GM12878 (cell line): ENCODE results near the gene PAX5. TPM values are rescaled to one million over a fixed set of nuclear protein-coding genes. Genes with fewer than 3 reads are reported as not detected.

ENCODE experiments used
- ATAC-seq: fragments of 200-7000 bp; cut with Tn5 transposase; 3 replicates; pipeline ENCODE4 v1.9.1; 2020; ENCODE audit warnings: mild to moderate bottlenecking, moderate library complexity
- BruUV-seq: library from RNA; stranded (reverse); fragments of 400-500 nt; replicated peaks from 2 replicates; lab custom pipeline; 2021; lab: Mats Ljungman, UMichigan
- CTCF ChIA-PET: fragments of 300-600 bp; sonication (Branson Sonifier 250); formaldehyde crosslinking; extraction: SDS; loops from one replicate; lab custom pipeline; 2021; ENCODE audit warnings: inconsistent platforms; lab: Yijun Ruan, JAX
- POLR2A ChIA-PET: fragments of 350-600 bp; formaldehyde crosslinking; extraction: SDS; loops from one replicate; lab custom pipeline; 2021; ENCODE audit warnings: inconsistent platforms; lab: Charles Lee
- RAD21 ChIA-PET: fragments of 300-600 bp; sonication (Branson Sonifier 250); formaldehyde crosslinking; loops from one replicate; lab custom pipeline; 2023; ENCODE audit warnings: antibody characterized with exemption; ENCODE audit not compliant: unreplicated experiment; lab: Charles Lee
- SMC1A ChIA-PET: fragments of 300-600 bp; sonication (Branson Sonifier 250); formaldehyde crosslinking; loops from one replicate; lab custom pipeline; 2023; ENCODE audit not compliant: unreplicated experiment, uncharacterized antibody; lab: Charles Lee
- DNase-seq: peaks from one replicate; pipeline ENCODE4 v3.0.0-alpha.2; 2011; ENCODE audit warnings: low read depth, low spot score
- FAIRE-seq: peaks from 3 replicates; lab custom pipeline; 2011; peaks lifted over from hg19 to GRCh38; lab: Jason Lieb, UNC
- H2AFZ ChIP-seq: 2 replicates; pipeline ENCODE4 v1.6.0; 2011; ENCODE audit warnings: low read depth, low read length, control low read depth; ENCODE audit not compliant: control insufficient read depth
- H3K27ac ChIP-seq: 2 replicates; pipeline ENCODE4 v1.5.1; 2011; ENCODE audit warnings: control low read depth; ENCODE audit not compliant: control insufficient read depth, insufficient read depth
- H3K27me3 ChIP-seq, 2 experiments: replicated peaks in 1 of 2; 2 replicates each; pipeline versions ENCODE4 v1.6.0 to v1.6.1; 2011; ENCODE audit warnings: low read length in 1 of 2; ENCODE audit not compliant: control insufficient read depth in 2 of 2, insufficient read depth in 2 of 2
- H3K36me3 ChIP-seq, 2 experiments: 2 replicates each; pipeline ENCODE4 v1.5.1; 2011; ENCODE audit warnings: low read length in 1 of 2; ENCODE audit not compliant: control insufficient read depth in 2 of 2, insufficient read depth in 2 of 2
- H3K4me1 ChIP-seq: 2 replicates; pipeline ENCODE4 v1.6.1; 2011; ENCODE audit warnings: mild to moderate bottlenecking, low read length, moderate library complexity, mixed read lengths; ENCODE audit not compliant: control insufficient read depth, insufficient read depth
- H3K4me2 ChIP-seq: 2 replicates; pipeline ENCODE4 v1.6.0; 2011; ENCODE audit warnings: control low read depth; ENCODE audit not compliant: control insufficient read depth, insufficient read depth
- H3K4me3 ChIP-seq: fragments of 200-600 bp; sonication (generic); 2 replicates; pipeline ENCODE4 v1.5.1; 2016
- H3K79me2 ChIP-seq: 2 replicates; pipeline ENCODE4 v1.6.0; 2011; ENCODE audit warnings: low read length; ENCODE audit not compliant: control insufficient read depth, insufficient read depth
- H3K9ac ChIP-seq: 2 replicates; pipeline ENCODE4 v1.8.0; 2011; ENCODE audit warnings: low read length, control low read depth, mixed read lengths; ENCODE audit not compliant: control insufficient read depth, insufficient read depth
- H3K9me3 ChIP-seq: replicated peaks from 3 replicates; pipeline ENCODE4 v1.5.1; 2011; ENCODE audit warnings: mild to moderate bottlenecking, low read length; ENCODE audit not compliant: control insufficient read depth, insufficient read depth
- H4K20me1 ChIP-seq: 2 replicates; pipeline ENCODE4 v1.6.0; 2011; ENCODE audit not compliant: control insufficient read depth, insufficient read depth
- NFYB ChIP-seq: IDR thresholded peaks from 2 replicates; pipeline ENCODE4 v1.6.1; 2011; ENCODE audit warnings: low read depth, mild to moderate bottlenecking, low read length, improper control_type of control experiment, moderate library complexity; ENCODE audit not compliant: insufficient read depth
- TCF3 ChIP-seq: IDR thresholded peaks from 2 replicates; pipeline ENCODE4 v1.6.1; 2012; ENCODE audit warnings: low read depth, mild to moderate bottlenecking, low read length, borderline replicate concordance; ENCODE audit not compliant: insufficient read depth
- TCF7 ChIP-seq: IDR thresholded peaks from 2 replicates; pipeline ENCODE4 v1.6.1; 2014; ENCODE audit warnings: antibody characterized with exemption, borderline replicate concordance
- WGBS: methylation state at CpG from one replicate; pipeline ENCODE4 v1.1.6; 2016; ENCODE audit warnings: low lambda C conversion rate; ENCODE audit not compliant: insufficient replicate concordance, insufficient coverage; ENCODE audit errors: missing lambda C conversion rate; 5-methylcytosine and 5-hydroxymethylcytosine counted together
- in situ Hi-C: fragments of 300-500 bp; cut with MboI; formaldehyde crosslinking; loops from 9 replicates; pipeline ENCODE4 v1.14.3; 2018; ENCODE audit warnings: mixed read lengths
- intact Hi-C: fragments of 100-400 bp; cut with micrococcal nuclease; formaldehyde crosslinking; loops from one replicate; pipeline ENCODE4 v1.14.2; 2022; ENCODE audit not compliant: unreplicated experiment
- polyA plus RNA-seq, 11 experiments: library from polyadenylated mRNA; depleted of rRNA in 4 of 11; unstranded in 6 of 11; stranded (reverse) in 5 of 11; fragments of >200 nt; fragmentation: Nextera tagmentation in 4 of 11; fragmentation: Illumina TruSeq in 1 of 11; extraction: Ambion mirVana in 4 of 11; extraction: Trizol in 1 of 11; gene quantifications; 1 replicate in 1 of 11; 2 replicates in 10 of 11; pipeline versions ENCODE4 v1.2.1 to v1.2.3, GENCODE V29; 2011 to 2016; ENCODE audit warnings: inconsistent platforms in 2 of 11, missing spikeins in 2 of 11, low read depth in 1 of 11
- total RNA-seq, 4 experiments: library from RNA; depleted of rRNA in 3 of 4; stranded (reverse); fragments of >200 nt in 3 of 4; fragmentation: Illumina TruSeq in 1 of 4; extraction: Trizol in 1 of 4; gene quantifications; 2 replicates each; pipeline versions ENCODE4 v1.2.1 to v1.2.3, GENCODE V29; 2013 to 2021
- TF ChIP-seq, protein P1 (sequence below): IDR thresholded peaks from 2 replicates; pipeline ENCODE4 v1.6.1; 2011; ENCODE audit warnings: borderline replicate concordance, low read depth, mild to moderate bottlenecking, moderate library complexity, low read length; ENCODE audit not compliant: insufficient read depth, poor library complexity, severe bottlenecking
- TF ChIP-seq, protein P2 (sequence below): IDR thresholded peaks from 2 replicates; pipeline ENCODE4 v1.6.1; 2011; ENCODE audit warnings: mild to moderate bottlenecking, low read depth, low read length, moderate library complexity; ENCODE audit not compliant: insufficient replicate concordance

PAX5 gene
- total and polyA plus RNA-seq, 10 of the 15 experiments (the other 5 are each of a cell fraction or from before 2014, with no cell fraction given): 2.2 to 123 (median 31.9) TPM

DNA sequence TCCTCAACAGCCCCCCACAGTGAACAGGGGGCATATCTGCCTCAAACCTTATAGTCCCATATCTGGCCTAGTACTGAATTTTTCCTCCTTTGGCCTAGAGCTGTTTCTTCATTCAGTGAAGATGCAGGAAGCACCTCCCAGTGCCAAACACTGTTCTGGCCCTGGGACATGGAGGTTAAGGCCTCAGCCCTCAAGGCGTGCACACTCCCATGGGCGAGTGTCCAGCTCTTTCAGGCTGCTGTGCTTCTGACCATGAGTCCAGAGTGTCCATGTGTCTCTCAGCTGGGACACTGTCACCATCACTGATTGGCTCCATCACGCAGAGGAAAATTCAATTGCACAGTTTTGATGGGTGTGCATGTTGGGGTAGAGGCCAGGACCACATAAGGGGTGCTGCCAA is 151.5 kb downstream of the PAX5 start:
- CTCF ChIA-PET: interaction anchor here (2.4 kb wide), 1 partner anchor 9 kb away, joined by 7 read pairs; no protein-coding TSS in a partner anchor
- H4K20me1 ChIP-seq: 0 out of 2 replicates have a peak, but pooled peaks cover 3% of the 10 kb centered on the region
- no peaks in the 10 kb centered on the region for H3K27me3 ChIP-seq
- H3K4me1 ChIP-seq: peaks cover 28% of the 10 kb centered on the region
- intact Hi-C loops (no loop called here), in situ Hi-C loops (no loop called here)
- no peak overlapping the region for H3K27ac ChIP-seq
- SMC1A ChIA-PET: no interaction called here
- H3K9me3 ChIP-seq: no peaks in the 10 kb centered on the region; the same call in 2 of the 3 replicates
- H3K36me3 ChIP-seq: peaks cover 34 to 43% of the 10 kb centered on the region in 2 experiments
- no peak overlapping the region for H3K4me3 ChIP-seq
- H3K4me2 ChIP-seq: no peak overlapping the region
- no TSS peak for BruUV-seq
- no peak overlapping the region for H3K9ac ChIP-seq
- no peak for TF ChIP-seq NFYB
- H3K79me2 ChIP-seq: peaks cover 15% of the 10 kb centered on the region
- RAD21 ChIA-PET: no interaction called here
- no peak overlapping the region for H2AFZ ChIP-seq
- POLR2A ChIA-PET: interaction anchor here (0.8 kb wide), 1 partner anchor 21 kb away, joined by 3 read pairs; no protein-coding TSS in a partner anchor
- 100% methylated on average over 3 of the region's 3 CpGs for WGBS
- ATAC-seq (no peak), DNase-seq (no peak), FAIRE-seq (no peak)

DNA sequence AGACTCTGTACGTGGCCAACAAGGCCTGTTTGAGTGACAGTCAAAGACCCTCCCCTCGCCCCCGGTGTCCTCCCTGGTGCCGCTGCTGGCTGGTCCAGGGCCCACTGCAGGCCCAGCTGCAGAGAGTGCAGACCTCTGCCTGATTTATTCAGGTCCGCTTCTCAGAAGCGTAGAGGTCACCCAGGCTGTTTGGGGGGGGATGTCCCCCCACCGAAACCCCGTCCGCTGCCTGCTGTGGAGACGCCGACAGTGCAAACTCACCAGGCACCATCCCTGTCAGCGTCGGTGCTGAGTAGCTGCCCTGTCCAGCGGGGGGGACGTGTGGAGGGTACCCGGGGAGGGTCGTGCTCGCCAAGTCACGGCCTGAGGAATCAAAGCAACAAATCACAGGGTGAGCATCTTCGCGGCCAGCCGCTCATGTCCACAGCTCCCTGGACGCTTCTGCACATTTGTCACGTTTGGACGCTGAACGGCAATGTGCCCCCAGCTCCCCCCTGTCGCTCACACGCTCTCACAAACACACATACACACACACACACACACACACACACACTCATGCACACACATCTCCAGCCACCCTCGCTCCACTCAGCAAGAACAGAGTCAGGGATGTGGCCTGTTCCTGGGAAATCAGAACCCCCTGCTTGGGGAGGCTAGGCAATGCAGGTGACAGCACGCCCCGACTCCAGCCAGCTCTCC is 152.2 kb downstream of the PAX5 start:
- intact Hi-C loops: no loop called here
- ATAC-seq (no peak), DNase-seq (no peak), FAIRE-seq (no peak)
- Histone ChIP-seq H3K4me3 (no peak overlapping the region), H2AFZ (no peak overlapping the region), H3K9ac (no peak overlapping the region), H4K20me1 (0 out of 2 replicates have a peak, but pooled peaks cover 3% of the 10 kb centered on the region), H3K9me3 (no peaks in the 10 kb centered on the region; the same call in 2 of the 3 replicates), H3K4me2 (no peak overlapping the region), H3K79me2 (peaks cover 15% of the 10 kb centered on the region), H3K27me3 (no peaks in the 10 kb centered on the region), H3K27ac (no peak overlapping the region), H3K4me1 (peaks cover 33% of the 10 kb centered on the region), H3K36me3 (peaks cover 36 to 44% of the 10 kb centered on the region in 2 experiments)
- in situ Hi-C loops: no loop called here
- 94% methylated on average over 28 of the region's 31 CpGs for WGBS
- 0 out of 2 replicates have a peak, but pooled peaks have one; percentile 33 for TF ChIP-seq TCF3
- no peak for TF ChIP-seq TCF7
- TF ChIP-seq, protein P1, sequence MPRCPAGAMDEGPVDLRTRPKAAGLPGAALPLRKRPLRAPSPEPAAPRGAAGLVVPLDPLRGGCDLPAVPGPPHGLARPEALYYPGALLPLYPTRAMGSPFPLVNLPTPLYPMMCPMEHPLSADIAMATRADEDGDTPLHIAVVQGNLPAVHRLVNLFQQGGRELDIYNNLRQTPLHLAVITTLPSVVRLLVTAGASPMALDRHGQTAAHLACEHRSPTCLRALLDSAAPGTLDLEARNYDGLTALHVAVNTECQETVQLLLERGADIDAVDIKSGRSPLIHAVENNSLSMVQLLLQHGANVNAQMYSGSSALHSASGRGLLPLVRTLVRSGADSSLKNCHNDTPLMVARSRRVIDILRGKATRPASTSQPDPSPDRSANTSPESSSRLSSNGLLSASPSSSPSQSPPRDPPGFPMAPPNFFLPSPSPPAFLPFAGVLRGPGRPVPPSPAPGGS: peak; percentile 97
- TF ChIP-seq, protein P2, sequence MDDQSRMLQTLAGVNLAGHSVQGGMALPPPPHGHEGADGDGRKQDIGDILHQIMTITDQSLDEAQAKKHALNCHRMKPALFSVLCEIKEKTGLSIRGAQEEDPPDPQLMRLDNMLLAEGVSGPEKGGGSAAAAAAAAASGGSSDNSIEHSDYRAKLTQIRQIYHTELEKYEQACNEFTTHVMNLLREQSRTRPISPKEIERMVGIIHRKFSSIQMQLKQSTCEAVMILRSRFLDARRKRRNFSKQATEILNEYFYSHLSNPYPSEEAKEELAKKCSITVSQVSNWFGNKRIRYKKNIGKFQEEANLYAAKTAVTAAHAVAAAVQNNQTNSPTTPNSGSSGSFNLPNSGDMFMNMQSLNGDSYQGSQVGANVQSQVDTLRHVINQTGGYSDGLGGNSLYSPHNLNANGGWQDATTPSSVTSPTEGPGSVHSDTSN: peak; percentile 69
- CTCF ChIA-PET: interaction anchor here (2.4 kb wide), 1 partner anchor 9 kb away, joined by 7 read pairs; no protein-coding TSS in a partner anchor
- BruUV-seq: no TSS peak
- SMC1A ChIA-PET: no interaction called here
- RAD21 ChIA-PET: no interaction called here
- POLR2A ChIA-PET: interaction anchor here (0.8 kb wide), 1 partner anchor 22 kb away, joined by 3 read pairs; no protein-coding TSS in a partner anchor
